Measurements from ENCODE around the gene BST1.

DNA sequence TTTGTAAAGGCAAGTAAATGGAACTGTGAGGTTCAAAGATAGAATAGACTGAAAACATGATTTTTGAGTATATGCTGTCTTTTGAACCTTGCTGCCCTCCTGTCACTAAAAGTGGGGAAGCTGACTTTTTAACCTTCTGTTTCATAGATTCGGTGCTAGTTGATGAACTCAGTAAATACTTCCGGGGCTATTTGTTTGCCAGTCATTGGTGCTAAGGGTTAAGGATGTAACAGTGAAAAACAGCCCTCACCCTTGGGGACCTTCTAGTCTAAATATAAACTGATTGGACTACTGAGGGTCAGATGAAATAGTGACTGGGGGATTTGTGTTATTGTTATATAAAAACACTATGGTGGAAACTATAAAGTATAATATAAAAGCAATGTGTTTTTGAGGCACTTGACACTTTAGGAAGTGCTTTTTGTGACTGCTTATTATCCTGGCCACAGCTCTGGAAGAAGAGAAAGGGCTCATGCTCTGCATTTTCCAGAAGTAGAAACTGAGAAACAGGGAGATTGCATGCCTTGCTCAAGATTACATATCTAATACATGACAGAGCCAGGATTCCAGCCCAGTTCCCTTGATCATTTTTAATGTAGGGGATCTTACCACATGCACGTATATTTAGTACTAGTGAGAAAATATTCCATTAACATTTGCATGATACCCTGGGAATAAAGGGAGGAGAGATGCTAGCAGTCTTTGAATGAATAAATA lies 3.9 kb downstream of the BST1 start:
- no peak for TF ChIP-seq EZH2 (IDR thresholded peaks at IDR 0.05; ENCODE audit: borderline replicate concordance, low read length)
- TF ChIP-seq, protein P1, sequence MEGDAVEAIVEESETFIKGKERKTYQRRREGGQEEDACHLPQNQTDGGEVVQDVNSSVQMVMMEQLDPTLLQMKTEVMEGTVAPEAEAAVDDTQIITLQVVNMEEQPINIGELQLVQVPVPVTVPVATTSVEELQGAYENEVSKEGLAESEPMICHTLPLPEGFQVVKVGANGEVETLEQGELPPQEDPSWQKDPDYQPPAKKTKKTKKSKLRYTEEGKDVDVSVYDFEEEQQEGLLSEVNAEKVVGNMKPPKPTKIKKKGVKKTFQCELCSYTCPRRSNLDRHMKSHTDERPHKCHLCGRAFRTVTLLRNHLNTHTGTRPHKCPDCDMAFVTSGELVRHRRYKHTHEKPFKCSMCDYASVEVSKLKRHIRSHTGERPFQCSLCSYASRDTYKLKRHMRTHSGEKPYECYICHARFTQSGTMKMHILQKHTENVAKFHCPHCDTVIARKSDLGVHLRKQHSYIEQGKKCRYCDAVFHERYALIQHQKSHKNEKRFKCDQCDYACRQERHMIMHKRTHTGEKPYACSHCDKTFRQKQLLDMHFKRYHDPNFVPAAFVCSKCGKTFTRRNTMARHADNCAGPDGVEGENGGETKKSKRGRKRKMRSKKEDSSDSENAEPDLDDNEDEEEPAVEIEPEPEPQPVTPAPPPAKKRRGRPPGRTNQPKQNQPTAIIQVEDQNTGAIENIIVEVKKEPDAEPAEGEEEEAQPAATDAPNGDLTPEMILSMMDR (conservative IDR thresholded peaks at IDR 0.05 in 1 of 2, IDR thresholded peaks at IDR 0.05 in 1 of 2; ENCODE audit: extremely low read depth in 1 of 2, insufficient read depth in 1 of 2, low read depth in 1 of 2, low read length in 2 of 2) = no peak
